Islet precursor cell (in vitro differentiated cells): ENCODE results near the gene KRT82.

Experiments used
- DNase-seq: peaks from one replicate; pipeline ENCODE4 v3.0.0-alpha.2; 2018

Gene KRT82

GRCh38 chr12:52405922-52406385 lies at the start of gene KRT82:
TSS of gene KRT82 (minus strand) at chr12:52406335. CDS start at chr12:52406277, 58 bp downstream.
- DNase-seq, result no peak

DNA sequence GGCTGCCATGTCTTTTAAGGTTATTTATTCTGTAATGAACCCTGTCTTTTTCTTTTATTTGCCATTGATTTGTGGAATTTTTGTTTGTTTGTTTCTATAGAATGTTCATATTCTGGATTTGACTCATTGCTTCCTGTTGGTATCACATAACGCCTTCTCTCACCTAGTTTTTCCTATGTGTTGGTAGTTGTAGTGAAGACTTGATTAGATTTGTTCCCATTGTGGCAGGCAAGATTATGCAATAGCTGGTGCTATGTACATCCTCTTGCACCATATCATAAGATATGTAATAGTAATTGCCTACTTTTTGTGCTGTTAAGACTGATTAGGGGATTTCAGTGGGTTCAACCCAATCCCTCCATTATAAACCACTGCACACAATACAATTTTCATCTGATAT lies 49.7 kb upstream of the KRT82 start:
- no peak for DNase-seq

- DNase-seq, result no peak
Observed at GRCh38 chr12:52454411-52455201, 48.5 kb upstream of the KRT82 start.

GRCh38 chr12:52452101-52452500 lies 46.0 kb upstream of the KRT82 start, which contains the start of gene KRT6B:
TSS of gene KRT6B (minus strand) at chr12:52452146. CDS start at chr12:52452078, 68 bp downstream.
- no peak for DNase-seq

GRCh38 chr12:52448228-52448627 lies 42.1 kb upstream of the KRT82 start:
- DNase-seq, result no peak

DNA sequence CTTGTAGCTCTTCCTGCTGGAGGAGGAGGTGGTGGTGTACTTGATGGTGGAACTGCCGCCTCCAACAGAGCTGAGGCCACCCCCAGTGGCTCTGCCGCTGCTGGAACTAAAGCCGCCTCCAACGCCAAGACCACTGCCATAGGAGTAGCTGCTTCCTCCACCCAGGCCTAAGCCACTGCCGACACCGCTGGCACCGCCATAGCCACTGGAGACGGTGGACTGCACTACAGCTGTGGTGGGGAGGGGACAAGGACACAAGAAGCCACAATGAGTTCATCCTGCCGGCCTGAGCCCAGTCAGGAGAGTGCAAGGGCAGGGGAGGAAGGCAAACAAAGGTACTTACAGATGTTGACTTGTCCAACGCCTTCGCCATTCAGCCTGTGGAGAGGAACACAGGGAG lies 41.1 kb upstream of the KRT82 start:
- DNase-seq, result peak; percentile 49

- DNase-seq, result no peak
Observed at GRCh38 chr12:52446367-52447045, 40.4 kb upstream of the KRT82 start.

DNA sequence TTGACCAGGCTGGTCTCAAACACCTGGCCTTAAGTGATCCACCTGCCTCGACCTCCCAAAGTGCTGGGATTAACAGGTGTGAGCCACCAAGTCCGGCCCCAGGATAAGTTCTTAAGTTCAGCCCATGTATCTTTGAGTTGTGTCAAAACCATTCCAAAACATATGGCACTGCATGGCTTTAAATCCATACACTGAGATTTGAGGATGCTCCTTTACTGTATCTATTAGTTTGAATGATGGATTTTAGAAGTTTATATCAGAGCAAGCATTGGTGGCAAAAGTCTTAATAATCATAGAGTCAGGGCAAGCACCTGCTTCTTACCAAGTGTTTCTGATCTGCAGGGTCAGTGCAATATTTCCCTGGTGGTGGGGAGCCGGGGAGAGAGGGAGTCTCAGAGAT lies 39.7 kb upstream of the KRT82 start:
- DNase-seq, result no peak

- no peak for DNase-seq
Observed at GRCh38 chr12:52444647-52445595, 38.8 kb upstream of the KRT82 start.

DNA sequence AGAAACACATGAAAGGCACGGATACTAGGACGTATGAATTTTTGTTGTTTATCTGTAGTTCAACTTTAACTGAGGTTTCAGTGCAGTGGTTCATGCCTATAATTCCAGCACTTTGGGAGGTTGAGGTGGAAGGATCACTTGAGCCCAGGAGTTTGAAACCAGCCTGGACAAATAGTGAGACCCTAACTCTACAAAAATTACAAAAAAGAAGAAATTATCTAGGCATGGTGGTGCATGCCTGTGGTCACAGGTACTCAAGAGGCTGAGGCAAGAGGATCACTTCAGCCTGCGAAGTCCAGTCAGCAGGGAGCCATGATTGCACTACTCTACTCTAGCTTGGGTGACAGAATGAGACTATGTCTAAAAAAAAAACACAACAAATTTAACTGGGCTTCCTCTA lies 37.8 kb upstream of the KRT82 start:
- DNase-seq, result no peak

DNA sequence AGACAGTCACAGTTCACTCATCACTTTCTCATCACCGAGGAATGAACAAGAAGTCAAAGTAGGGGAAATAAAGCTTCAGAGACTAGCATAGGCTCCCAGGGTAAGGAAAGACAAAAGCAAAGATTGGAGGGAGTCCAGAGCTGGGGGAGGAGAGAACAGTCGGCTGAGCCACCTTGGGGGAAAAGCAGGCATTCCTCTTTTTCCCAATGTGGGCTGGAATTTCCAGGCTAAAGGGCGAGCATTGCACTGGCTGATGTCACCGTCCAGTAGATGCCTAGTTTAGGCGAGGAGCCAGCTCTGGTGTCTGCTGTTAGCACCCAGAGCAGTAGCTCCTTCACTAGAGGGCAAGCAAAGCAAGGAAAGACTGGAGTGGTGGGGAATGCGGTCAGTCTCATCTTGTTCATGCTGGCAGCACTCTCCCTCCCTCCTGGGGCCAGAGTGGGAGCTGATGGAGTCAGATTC lies 36.5 kb upstream of the KRT82 start:
- DNase-seq, result peak; percentile 97

- DNase-seq, result peak; percentile 80
Observed at GRCh38 chr12:52441320-52441911, 35.3 kb upstream of the KRT82 start.

DNA sequence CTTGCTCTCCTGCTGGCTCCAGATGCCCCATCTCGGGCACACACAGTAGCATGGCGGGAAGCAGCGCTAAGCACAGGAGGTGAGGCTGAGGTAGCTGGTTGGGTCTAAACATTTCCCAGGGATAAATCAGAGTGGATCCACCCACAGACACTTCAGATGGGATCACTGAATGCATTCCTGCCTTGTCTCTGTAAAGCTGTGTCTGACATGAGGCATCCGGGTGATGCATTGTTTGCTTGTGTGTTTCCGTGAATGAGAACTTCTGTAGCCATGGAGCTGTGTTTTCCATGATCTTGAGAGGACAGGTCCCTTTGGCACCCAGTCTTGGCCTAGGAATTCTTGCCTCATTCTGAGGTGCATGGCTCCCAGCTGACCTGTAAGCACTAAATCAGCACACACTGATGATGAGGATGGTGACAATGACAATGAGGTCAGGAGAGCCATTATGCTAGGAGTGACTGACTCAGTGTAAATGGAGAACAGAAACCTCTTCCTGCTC lies 34.7 kb upstream of the KRT82 start:
- peak; percentile 83 for DNase-seq

DNA sequence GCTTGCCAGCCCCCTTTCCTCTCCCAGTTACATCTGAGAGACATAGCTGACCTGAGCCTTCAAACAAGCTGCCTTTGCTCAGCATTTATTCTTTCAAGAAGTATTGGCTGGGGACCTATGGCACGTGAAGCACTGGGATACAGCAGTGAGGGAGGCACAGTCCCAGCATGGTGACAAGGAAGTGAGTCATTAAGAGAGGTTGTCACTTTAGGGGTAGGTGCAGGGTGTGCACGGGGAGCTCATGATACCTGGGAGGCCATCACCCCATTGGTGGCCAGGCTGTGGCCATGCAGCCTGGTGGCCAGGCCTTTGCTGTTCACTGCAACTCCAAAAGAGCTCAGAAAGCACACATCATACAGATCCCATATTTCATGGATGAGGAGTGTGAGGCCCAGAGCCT lies 33.7 kb upstream of the KRT82 start:
- DNase-seq, result peak; percentile 38

DNA sequence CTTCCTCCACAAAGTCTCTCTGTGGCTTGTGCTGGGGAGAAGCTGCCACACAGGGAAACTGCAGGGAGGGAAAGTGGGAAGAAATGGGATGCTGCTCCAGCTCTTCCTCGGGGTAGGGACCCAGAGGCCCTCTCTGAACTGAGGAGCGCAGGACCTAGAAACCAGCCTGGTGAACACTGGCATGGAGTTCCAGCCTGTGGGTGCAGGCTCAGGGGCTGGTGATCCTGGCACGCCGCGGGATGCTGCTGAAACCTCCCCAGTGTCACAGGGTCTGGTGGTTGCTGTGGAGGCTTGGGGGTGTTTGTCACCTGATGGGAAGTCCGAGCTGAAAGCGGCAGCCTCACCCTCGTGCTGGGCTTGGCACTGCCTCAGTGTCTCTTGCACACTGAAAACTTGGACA lies 33.3 kb upstream of the KRT82 start:
- peak; percentile 46 for DNase-seq

DNA sequence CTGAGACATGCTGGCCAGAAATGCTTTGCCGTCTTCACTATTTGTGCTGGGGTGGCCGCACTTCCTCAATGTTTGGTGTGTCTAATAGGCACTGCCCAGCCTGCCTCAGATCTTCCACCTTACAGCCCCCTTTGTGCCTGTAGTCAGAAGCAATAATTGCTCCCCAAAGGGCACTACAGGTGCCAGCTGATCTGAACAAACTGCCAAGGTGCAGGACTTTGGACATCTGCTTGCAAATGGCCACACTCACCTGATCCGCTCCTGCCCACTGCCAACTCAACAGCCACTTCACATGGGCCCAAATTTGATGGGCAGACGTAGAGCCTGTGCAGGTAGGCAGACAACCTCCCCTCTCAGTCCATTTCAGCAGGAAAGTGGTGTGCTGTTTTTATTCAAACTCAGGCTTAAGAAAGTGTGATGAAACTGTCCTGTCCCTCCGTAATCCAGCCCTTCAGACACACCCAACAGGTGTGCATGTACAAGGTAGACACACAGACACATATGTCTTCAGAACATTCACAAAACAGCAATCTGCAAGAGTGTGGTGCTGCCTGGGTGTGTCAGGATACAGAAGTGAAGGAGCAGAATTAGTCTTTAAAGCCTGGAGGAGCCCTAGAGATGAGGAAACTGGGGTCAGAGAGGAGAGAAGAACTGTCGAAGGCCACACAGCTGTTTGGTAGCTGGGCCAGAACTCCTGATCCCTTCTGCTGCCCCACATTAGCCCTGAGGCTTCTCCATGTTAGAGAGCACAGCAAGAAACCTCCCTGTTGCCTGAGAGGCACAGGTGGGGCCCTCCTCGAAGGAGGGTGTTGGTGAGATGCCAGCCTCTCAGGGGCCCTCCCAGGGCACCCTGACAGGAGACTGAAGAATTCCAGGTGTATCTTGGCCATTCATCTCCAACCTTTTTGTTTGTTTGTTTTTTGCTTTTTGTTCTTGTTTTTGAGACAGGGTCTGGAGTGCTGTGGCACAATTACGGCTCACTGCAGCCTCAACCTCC lies 32.5 kb upstream of the KRT82 start:
- DNase-seq, result peak; percentile 51

DNA sequence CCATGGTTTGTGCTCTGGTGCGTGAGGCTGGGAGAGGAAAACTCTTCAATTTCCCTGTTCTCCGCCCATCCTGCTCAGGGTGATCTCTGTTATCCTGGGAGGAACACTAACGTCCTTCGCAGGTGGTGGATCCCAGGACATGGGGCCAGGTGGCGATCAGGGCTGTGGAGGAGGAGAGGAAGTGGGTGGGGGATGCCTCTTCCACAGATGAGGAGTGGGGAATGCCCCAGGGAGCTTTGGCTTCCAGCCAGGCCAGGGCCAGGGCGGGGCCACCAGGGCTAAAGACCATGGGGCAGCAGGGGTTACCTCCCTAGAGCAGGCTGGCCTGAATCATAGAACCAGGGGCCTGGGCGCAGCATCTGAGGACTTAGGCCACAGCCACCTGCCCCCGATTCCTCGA lies 31.4 kb upstream of the KRT82 start:
- peak; percentile 52 for DNase-seq

DNA sequence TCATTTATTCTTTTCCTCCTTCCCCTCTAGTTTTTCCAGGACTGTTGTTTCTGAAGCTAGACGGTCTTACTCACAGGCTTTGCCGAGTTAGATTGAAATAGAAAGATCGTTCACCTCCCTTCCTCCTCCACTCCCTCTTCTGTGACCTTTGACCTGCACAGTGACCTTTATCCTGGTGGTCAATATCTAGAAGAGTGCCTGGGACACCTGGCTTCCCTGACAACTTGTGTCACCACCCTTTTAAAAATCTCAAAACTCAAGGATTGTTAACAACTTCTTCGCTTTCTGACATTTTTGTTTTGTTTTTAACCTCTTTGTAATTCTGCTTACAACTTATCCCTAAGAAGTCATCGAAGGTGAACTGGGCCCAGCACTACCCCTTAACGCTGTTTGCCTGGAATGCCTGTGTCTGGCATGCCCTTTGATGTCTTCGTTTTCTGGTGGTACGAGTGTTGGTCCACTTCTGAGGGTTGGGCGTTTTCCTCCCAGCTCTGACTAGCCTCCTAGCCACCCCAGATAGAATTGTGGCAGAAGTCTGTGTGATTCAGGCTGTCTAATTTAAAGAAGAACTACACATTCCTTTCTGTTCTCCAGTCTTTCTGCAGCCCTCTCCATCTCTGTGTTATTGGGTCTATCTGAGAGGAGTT lies 30.8 kb upstream of the KRT82 start:
- DNase-seq, result peak; percentile 52

DNA sequence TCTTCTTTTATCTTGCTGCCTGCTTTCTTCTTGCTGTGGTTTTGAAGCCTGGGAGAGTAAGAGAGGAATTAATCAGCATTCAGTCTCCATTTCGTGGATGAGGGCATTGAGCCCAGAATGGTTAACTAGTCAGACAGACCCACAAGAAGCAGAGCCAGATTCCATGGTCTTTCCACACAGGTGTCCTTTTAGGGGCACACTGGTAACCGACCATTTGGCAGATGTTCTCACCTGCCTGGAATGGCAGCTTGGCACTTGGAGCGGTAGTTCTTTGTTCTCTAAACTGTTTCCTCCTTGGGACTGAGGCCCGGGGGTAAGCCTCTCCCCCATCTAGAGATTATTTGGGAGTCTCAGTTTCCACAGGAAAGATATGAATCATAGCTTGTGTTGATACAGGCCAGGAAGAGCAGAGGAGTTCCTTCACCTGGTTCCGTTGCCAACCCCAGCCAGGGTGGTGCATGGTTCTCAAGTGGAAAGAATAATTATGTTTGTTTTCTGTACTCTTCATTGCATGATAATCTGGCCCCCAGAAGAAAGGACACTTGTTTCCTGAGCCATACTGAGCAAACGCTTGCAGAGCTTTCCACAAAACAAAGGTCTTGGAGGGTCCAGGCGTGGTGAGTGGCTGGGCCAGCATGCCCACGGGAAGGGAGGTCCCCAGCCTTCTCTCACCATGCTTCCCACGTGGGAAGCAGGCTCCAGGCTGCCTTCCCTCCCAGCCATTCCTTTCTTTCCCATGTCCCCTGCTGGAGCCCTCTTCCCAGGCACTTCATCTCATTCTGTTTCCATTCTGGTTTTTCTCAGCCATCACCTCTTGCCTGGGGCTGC lies 30.1 kb upstream of the KRT82 start:
- peak; percentile 67 for DNase-seq

DNA sequence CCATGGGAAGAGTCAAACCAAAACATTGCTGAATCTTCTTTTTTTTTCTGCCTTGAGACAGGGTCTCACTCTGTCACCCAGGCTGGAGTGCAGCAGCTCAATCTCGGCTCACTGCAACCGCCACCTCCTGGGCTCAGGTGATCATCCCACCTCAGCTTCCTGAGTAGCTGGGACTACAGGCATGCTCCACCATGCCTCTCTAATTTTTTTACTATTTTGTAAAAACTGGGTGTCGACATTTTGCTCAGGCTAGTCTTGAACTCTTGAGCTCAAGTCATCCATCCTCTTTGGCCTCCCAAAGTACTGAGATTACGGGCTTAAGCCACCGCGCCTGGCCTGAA lies 29.5 kb upstream of the KRT82 start:
- DNase-seq, result no peak
